ENCODE measurements around the gene PLD5.
"Not testable (repeated sequence)": the region's sequence is repeated elsewhere in the genome, so short reads cannot be mapped to it uniquely, and the experiment has no call there.

PLD5 gene

DNA sequence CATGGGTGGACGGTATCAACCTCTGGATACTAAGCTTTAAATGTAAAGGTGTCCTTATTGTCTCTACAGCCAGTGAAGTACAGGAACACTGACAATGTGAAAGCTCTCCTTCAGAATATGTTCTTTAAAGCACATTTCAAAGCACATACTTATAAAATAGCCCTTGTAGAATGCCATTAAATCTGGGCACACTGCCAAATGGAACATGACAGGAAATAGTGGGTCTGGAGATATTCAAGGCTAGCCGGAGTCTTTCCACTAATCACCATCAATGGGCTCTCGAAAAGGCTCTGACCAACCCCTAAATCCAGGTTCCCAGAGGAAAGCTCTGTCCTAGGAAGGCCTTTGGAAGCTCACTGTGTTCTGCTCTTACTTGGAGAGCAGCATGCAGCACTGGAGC lies 46.6 kb downstream of the PLD5 start:
- DNase-seq = no peak

DNA sequence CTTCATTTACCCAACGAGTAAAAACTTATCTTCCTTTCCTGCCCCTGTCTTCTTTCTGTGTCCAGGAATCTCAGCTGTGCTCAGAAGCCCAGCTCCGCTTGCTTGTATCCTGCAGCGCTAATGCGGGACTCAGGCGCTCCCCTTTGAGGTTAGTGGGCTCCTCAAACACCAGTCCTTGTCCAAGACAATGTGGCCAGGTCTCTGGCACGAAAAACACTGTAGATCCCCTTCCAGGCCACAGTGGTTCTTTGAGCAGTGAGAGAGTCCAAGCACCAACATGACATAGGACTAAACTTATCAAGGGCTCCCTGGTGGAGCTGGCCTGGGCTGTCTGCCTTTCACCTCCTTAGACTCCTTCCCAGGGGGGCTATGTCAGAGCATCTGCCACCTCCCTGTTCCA lies 53.7 kb downstream of the PLD5 start:
- no peak for DNase-seq

DNA sequence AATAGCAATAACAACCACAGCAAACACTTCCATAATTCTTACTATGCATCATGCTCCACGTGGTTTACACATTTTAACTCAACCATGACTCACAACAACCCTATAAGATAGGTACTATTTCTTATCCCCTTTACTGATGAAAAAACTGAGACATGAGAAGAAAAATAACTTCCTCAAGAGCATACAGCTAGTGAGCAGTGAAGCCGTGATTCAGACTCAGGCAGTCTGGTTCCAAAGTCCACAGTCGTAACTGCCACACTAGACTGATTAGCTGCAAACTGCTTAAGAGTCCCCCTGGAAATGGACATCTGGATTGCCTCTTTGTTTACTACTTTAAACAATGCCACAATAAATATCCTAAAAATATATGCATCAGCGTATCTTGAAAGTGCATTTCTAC lies 55.7 kb downstream of the PLD5 start:
- no peak for DNase-seq

DNA sequence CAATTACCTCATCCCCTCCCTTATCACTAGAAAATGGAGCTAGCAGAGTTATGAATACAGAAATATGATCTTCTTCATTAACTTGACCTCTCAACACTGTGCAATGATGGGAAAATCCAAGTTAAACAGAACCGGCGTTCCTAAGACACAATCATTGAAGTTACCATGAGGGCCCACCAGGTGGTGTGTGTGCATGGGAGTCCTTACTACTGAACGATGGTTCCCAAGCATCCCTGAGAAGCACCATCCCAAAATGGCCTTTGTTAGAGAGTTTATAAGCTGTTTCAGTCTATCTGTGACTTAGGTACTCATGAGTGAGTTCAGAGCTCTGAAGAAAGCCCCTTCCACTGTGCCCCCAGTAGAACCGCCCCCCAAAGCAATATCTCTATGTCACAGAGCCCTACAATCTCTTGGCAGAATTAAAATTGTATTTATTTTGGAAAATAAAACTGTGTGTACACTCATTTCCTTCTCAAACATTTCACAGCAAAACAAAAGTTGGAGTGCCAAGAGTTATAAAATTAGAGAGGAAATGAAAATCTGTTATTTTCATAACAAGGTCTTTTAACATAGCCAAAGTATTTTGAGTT lies 56.8 kb downstream of the PLD5 start:
- peak in 1 of 2 donors; percentile 8 for DNase-seq

DNA sequence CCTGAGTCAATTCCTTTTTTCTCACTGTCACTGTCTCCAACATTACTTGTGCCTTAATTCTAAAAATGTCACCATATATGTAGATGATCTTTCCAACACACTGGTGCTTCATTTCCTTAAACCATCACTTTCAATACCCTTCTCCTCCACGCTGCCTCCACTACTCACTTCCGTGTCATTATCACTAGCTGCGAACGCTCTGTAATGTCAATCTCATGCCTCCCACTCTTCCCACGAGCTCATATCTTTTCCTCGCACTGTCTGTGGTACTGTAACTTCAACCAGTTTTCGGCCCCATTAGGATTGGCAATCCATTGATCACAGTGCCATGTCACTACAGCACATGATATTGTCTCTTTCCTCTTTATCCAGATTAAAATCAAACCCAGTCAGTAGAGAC lies 61.6 kb downstream of the PLD5 start:
- DNase-seq = no peak

DNA sequence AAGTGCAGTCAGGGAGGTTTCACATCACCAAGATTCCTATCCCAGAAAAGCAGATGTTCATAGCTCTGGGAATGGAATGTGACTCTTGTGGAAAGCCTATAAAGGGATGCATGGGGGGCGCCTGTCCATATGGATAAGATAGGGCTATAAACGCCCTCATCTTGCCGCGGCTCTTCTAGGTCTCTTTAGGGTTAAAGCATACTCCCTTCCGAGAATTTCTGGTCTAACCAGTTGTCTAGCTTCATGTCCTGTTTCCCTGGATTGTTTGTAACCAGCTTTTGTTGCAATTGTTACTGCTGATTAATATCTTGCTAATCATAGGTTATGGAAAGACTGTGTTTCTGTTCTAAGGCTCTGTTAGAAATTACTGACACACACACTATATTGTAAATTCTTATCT lies 64.8 kb downstream of the PLD5 start:
- DNase-seq = not testable (repeated sequence)

DNA sequence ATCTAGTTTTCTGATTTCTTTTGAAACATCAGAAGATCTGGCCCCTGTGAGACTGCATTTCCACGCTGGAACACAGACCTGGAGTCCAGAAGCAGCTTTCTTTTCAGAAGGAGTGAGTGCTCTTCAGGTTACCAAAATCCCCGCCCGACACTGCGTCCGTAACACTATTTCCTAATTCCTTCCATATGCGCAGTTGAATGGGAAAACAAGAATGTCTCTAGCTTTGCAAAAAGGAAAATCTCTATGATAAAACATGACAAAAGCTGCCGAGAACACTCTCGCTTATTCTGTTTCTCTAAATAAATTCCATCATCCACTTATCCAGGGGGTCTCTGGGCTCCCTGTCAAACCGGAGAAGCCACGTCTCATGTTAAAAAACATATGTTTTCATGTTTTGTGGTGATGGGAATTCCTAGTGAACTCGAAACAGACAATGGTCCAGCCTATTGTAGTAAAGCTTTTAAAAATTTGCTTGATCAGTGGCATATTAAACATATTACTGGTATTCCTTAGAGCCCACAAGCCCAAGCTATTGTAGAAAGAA lies 67.7 kb downstream of the PLD5 start:
- DNase-seq = no peak

DNA sequence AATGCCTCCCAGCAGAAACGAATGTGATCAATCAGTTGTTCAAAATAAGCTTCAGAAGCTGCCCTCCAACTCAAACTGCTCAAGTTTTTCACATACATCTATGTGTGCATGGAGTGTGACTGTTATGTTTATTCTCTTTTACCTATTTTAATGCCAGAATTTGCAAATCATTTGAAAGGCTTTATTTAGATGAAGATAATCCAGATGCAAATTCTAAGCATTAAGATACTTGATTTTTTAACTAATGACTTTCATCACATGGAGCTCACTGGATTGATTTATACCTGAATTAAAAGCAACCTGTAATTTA lies 69.5 kb downstream of the PLD5 start:
- DNase-seq = no peak

DNA sequence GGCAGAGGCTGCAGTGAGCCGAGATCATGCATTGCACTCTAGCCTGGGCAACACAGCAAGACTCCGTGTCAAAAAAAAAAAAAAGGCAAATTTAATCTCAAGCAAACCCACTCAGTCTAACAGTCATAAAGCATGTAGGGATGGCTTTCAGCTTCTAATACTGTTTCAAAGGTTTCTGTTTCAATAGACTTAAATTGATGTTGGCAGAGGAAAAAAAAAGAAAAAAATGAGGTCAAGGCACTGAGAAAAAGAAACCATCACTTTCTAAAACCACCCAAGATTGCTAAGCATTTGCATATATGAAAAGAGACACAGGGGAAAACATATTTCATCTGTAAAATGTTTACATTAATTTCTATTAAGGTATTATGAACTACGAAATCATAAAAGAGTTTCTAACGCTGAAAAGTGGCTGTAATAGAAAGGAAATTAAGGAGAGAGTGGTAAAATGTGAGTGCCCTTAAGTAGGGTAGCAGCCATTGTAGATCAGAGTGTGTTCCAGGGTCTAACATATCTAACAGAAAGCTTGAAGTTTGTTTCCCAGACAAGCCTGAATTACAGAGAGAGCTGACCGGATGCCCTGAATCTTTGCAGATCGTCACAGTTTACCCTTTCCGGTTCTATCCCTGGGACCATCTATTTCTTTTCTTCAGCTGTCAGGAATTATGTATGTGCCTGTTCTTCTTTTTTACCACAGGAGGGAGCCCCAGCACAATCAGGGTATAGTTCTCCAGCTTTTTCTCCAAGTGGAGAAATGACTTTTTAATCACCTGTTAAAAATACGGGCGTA lies 70.0 kb downstream of the PLD5 start:
- DNase-seq = peak in 1 of 2 donors; percentile 1

DNA sequence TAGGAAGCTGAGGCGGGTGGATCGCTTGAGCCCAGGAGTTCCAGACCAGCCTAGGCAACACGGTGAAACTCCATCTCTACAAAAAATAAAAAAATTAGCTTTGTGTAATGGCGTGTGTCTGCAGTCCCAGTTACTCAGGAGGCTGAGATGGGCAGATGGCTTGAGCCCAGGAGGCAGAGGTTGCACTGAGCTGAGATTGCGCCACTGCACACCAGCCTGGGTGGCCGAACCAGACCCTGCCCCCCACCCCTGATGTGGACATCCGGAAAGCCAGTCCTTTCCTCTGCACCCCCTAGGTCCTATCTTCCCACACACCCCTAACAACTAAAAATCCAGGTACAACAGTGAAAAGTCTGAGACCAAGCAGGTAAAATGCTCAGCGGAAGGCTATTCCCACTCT lies 71.9 kb downstream of the PLD5 start:
- DNase-seq = no peak

DNA sequence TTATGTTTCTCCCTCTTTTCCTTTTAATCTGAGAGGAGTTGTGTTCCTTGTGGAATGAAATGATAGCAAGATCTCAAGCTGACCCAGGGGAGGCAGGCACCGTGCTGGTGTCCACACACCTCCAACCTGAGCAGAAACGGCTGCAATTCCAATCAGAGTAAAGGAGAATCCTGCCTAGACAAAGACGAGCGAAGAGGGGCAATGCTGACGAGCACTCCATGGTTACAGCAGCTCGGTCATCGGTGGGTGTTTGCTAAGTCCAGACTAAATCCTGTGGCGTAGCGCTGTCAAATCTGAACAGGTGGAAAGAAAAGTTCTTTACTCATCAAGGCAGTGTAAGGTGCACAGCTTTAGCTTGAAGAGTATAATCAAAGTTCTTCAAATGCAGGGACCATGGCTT lies 74.8 kb downstream of the PLD5 start:
- no peak for DNase-seq

DNA sequence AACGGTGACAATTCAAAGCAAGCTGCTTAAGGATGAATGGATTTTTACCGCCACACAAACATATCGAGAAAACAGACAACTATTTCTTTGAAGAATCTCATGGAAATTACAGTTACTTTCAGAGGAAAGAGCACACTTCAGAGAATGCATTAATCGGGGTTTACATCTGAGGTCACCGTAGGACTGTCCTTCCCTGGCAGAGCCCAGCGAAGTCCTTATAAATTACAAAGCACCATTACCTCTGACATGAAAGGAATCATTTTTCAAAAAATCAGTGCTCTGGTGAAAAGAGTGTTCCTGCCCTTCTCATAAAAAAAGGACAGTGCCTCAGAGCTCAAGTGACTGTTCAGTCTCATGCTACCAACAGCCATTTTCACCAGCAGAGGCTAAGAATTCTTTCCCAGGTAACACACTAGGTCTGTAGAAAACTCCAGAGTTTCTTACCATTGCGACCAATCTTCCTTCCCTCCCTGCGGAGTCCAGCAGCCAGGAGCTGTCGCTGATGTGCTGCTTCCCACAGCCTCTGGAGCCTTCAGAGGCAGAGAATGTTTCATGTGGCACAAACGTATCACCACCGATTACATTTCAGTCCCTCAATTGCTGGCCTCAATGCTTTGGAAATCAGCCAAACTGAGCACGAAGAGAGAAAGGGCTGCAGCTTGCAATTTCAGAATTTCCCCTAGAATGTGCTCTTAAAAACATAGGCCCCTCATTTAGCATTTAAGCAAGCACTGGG lies 75.4 kb downstream of the PLD5 start:
- DNase-seq = no peak

DNA sequence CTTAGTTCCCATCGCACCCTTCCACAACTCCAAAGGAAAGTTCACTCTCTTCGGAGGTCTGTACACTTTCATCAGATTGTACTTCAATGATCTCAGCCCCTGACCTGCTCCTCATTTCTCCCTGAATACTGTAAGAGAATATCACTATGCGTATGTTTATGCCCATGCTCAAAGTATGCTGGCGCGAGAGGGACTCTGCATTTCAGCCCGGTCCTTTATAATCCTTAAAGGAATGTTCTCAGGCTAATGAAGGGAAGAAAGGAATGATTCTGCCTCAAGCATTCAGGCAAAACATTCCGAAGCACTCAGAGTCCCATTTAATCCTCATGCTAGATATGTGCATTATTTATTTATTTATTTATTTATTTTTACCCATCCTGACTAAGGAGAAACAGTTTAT lies 76.8 kb downstream of the PLD5 start:
- no peak for DNase-seq

DNA sequence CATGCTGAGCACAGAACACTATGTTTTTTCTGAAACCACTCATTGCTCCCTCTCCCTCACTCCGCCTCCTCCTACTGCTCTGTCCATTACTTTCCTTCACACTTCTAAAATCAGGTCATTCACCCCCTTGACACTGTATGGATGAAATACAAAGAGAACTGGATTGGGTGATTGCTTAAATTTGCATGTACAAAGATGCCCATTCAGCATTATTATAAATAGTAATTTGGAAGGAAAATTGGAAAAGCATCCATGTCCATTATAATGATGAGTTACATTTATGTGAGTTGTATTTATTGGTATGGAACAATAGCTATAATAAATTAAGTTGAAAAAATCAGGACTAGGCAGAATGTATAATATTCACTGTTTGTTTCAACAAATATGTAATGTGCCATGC lies 83.7 kb downstream of the PLD5 start:
- no peak for DNase-seq

DNA sequence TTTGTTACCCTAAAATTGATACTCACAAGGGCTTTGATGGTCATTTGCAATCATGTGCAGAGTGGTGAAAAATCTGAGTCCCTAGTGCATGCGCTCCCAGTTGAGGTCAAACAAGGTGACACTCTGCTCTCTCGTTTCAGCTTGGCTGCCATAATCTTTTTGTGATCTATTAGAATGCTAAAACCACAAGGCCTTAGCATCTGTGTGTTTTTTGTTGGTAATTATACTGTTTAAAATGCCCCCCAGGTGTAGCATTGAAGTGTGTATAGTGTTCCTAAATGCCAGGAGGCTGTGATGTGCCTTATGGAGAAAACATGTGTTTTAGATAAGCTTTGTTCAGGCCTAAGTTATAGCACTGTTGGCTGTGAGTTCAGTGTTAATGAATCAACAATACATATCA lies 89.3 kb downstream of the PLD5 start:
- DNase-seq = no peak

DNA sequence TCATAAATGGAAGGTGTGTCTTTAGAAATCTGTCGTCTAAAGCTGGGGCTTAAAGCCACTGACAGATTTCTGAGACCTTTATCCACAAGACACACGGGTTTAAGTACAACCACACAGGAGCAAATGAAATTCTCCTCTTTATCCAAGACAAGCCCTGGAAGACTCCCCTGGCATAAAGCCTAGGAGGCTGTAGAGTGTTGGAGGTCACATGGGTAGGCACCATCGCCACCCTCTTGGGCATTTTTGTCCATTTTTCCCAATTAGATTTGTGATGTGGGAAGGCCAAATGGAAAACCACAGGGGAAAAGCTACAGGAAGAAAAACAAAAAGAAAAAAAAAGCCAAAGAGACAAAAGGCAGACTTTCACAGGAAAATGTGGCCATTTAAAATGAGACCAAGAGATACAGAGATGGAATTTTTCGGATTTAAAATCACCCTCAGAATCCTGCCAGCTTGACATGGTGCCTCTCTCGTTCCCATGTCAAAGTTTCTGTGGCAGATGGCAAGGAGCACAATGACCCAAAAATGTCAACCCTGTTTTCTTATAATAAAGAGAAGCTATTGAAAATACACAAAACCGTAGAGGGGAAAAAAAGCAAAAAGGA lies 91.9 kb downstream of the PLD5 start:
- DNase-seq = no peak

DNA sequence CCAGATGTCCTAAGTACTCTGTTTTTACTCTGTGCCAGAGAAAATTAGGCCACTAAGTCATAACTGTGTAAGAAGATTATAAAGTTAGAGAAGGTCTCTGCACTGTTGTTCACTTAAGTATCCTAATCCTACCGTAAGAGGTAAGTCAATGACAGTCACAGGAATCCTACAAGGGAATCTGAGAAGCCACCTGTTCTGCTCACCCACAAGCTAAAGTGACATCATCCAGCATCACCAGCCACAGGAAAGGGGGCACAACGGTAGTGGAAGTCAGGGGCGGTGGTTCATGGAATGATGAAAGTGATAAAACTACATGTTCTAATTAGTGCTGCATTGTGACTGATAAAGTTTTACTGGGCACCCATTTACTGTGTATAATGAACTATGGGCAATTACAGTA lies 92.7 kb downstream of the PLD5 start:
- DNase-seq = no peak

DNA sequence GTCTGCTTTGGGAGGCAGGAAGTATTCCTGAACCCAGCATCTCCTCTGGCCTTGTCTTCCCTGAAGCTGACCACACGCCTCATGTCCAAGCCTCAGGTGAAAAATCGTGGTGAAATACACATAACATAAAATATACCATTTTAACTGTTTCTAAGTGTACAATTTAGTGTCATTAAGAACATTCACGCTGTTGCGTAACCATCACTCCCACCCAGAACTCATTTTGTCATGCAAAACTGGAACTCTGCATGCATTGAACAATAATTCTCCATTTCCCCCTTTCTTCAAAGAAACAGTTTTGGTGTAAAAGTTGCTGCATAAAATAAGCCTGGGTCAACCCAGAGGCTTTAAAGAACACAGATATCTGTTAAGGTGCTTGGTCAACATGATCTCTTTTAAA lies 93.5 kb downstream of the PLD5 start:
- no peak for DNase-seq

DNA sequence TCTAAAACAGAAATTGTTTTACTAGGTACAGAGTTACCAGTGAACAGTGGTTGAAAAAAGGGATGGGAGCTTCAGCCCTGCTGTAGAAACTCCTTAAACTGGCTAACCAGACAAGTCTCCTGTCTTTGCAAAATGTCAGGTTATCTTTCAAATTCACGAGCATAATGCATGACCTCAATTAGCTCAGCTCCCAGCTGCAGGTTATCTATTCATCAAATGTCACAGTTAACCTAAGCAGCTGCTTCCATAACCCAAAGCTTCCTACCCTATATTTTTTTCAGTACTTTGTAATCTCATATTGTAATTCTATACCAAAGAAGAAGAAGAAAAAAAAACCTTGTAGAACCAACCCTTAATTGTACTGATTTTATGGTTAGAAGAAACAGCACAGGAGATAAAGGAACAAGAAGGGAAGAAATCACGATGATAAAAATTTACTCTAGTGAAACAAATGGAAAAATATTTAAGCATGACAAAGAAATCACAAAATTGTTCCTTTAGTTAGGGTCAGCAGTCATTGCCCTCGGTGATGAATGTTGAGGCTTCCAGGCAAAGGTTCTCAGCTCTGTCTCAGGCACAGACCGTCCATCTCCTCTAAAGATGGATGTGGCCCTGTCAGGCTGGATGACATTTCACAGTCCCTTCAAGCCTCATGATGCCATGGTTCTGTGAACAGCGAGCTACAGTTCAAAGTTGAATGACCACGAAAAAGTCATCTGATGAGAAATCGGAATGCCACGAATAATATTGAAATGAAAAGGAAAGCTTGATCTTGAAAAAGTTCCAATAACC lies 95.9 kb downstream of the PLD5 start:
- no peak for DNase-seq

DNA sequence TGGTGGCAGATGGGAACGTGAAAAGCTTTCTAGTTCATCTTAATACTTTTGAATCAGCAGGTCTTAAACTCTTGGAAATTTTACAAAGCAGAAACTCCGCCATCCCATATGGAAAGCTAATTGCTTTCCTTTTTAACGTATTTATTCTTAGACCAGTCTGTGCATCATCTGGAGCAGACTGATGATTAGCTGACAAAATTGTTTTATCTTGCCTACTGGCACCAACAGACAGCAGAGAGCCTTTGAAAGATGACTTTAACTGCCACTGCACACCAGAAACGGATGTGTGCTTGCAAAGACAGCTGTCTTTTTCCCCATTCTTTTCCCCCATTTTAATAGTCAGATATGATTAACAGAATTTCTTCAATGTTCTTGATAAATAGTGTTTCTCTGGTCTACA lies 97.0 kb downstream of the PLD5 start:
- DNase-seq = no peak

DNA sequence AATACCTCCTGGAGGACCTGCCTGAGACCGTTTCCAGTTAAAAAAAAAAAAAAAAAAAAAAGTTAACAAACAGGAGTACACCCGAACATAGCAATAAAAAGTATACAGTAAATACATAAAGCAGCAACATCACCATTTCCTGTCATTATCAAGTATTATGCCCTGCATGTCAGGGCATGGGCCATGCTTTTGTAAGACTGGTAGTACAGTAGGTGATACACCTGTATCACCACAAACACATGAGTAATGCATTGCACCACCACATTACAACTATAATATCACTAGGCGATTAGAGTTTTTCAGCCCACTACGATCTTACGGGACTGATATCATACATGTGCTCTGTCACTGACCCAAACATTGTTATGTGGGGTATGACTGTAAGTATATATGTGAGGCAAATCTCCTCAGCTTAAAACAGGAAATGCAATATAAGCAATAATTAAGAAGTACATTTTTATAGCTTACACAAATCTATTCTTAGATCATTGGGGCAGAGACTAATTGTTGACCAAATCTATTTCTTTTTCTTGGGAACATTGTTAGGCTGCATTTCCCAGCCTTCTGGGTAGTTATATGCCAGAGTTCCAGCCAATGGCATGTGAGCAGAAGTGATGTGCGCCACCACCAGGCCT lies 98.1 kb downstream of the PLD5 start:
- DNase-seq = no peak

DNA sequence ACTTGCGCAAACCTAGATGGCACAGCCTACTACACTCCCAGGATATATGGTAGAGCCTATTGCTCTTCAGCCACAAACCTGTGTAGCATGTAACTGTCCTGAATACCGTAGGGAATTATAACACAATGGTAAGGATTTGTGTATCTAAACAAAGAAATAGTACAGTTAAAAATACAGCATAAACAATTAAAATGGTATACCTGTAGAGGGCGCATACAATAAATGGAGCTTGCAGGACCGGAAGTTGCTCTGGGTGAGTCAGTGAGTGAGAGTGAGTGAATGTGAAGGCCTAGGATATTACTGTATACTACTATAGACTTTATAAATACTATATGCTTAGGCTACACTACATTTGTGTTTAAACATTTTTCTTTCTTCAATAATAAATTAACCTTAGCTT lies 99.3 kb downstream of the PLD5 start:
- no peak for DNase-seq
